ENCODE measurements around the gene TAGLN2. TPM values are rescaled to one million over a fixed set of nuclear protein-coding genes. Genes with fewer than 3 reads are reported as not detected.

Gene TAGLN2
- total RNA-seq, 4 donors from 2014 or later = 242 to 569 (median 258) TPM

DNA sequence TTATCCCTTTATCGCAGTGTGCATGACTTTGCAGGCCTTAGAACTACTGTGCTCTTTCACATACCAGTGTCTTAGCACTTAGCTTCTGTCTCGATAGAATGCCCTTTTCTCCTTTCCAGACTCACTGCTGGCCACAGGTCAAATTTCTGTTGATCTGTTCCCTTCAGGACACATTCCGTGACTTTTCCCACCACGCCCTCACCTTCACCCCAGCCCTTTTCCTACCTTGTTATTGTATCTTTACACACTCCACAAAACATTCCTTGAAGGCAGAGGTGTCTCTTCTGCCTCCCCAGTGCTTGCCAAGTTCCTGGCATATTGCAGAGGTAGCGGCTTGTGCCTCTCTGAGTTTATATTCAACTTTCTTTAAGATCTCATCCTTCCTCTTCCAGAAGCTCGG lies 23.8 kb upstream of the TAGLN2 start:
- TF ChIP-seq, protein P1, sequence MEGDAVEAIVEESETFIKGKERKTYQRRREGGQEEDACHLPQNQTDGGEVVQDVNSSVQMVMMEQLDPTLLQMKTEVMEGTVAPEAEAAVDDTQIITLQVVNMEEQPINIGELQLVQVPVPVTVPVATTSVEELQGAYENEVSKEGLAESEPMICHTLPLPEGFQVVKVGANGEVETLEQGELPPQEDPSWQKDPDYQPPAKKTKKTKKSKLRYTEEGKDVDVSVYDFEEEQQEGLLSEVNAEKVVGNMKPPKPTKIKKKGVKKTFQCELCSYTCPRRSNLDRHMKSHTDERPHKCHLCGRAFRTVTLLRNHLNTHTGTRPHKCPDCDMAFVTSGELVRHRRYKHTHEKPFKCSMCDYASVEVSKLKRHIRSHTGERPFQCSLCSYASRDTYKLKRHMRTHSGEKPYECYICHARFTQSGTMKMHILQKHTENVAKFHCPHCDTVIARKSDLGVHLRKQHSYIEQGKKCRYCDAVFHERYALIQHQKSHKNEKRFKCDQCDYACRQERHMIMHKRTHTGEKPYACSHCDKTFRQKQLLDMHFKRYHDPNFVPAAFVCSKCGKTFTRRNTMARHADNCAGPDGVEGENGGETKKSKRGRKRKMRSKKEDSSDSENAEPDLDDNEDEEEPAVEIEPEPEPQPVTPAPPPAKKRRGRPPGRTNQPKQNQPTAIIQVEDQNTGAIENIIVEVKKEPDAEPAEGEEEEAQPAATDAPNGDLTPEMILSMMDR (IDR thresholded peaks at IDR 0.05) = no peak
- DNase-seq (ENCODE audit: low spot score) = no peak
- ATAC-seq (ENCODE audit: low FRiP score) = no peak

DNA sequence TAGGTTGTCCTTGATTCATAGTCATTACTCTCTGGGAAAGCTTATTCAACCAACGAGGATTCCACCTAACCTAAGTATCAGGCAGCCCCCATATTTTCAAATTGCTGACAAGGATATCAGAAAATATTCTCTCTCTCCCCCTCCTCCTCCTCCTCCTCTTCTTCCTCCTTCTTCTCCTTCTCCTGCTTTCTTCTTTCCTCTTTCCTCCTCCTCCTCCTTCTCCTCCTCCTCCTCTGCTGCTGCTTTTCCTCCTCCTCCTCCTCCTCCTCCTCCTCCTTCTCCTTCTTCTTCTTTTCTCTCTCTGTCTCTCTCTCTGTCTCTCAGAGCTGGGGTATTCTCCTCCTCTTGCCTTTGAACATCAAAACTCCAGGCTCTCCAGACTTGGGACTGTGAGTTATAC lies 22.6 kb upstream of the TAGLN2 start:
- TF ChIP-seq, protein P1 (IDR thresholded peaks at IDR 0.05) = no peak
- ATAC-seq (ENCODE audit: low FRiP score) (no peak), DNase-seq (ENCODE audit: low spot score) (no peak)

GRCh38 chr1:159946242-159947187 lies 21.2 kb upstream of the TAGLN2 start:
- TF ChIP-seq, protein P1 (IDR thresholded peaks at IDR 0.05) = no peak
- DNase-seq (ENCODE audit: low spot score) (no peak), ATAC-seq (ENCODE audit: low FRiP score) (peak; percentile 53)

DNA sequence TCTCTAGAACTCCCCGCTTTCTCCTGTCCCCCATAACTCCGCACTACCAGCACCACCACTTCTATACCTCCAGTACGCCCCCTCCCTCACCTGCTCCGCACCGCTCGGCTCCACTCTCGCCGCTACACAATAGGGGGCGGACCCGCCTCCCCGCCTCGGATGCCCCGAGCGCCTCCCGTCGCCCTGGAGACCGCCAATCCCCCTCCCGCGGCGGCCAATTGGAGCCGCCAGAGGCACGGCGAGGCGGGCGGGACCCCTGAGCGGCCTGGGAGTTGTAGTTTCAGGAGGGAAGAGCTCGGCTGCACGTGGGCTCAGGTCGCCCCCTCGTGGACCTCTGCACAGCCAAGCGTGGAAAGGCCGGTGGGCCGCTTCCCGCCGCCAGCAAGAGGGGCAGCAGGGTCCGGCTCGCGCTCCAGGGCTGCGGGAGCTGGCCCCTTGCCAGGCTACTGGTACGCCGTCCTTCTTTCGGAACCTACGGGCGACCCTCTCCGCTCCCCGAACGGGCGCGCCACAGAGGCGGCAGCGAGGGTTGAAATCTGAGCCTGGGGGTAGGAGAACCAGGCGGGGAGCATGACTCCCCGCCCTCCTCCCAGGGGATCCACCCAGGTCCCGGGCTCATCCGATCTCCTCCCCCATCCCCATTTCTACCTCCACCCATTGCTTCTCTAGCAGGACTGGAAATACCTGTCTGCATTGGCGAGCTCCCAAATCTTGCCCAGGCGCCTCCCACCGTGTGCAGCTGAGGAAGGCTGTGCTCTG lies 20.4 kb upstream of the TAGLN2 start, which contains the start of gene IGSF9:
Gene IGSF9, minus strand, starts transcription at position 131 of the 759 bp plus-strand sequence. CDS start 2,159 bp downstream, outside the sequence.
- ATAC-seq (ENCODE audit: low FRiP score) = peak; percentile 79
- DNase-seq (ENCODE audit: low spot score) = no peak
- TF ChIP-seq, protein P1 (IDR thresholded peaks at IDR 0.05) = peak in 1 of 3 donors; percentile 3

GRCh38 chr1:159944623-159945455 lies 19.5 kb upstream of the TAGLN2 start:
- no peak for DNase-seq (ENCODE audit: low spot score)
- TF ChIP-seq, protein P1 (IDR thresholded peaks at IDR 0.05) = no peak
- peak; percentile 70 for ATAC-seq (ENCODE audit: low FRiP score)

DNA sequence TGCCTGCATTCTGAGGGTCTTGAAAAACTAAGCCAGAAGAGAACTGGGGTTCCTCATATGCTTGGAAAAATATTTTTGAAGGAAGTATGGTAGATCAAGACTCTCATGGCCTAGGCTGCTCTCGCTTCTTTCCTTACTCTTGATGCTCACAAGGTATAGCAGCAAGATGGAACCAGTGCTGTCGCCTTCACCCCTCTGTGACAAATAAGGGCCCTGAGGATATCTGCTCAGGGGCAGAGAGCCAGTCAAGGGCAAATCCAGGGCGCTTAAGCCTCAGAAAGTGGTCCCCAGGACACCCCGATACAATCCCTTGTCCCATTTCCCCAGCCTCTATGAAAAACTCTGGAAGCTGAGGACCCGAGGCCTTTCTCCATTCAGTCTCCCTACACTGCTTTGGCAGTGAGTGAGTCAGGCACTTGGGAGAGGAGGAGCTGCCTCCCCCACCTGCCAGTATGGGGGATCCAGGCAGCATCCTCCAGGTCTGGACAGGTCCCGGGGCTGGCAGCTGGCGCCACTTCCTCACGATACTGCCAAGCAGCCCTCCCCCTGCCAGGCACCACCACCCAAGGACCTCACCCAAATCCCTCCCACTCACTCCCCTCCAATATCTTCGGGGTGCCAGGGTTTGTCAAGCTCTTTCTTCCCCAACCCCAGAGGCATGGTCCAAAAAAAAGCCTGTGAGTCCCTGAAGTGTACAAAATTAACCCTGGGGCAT lies 18.8 kb upstream of the TAGLN2 start:
- TF ChIP-seq, protein P1 (IDR thresholded peaks at IDR 0.05) = no peak
- ATAC-seq (ENCODE audit: low FRiP score) (peak; percentile 58), DNase-seq (ENCODE audit: low spot score) (no peak)
